ENCODE data around the gene TNNT1.
"Not testable (repeated sequence)": the region's sequence is repeated elsewhere in the genome, so short reads cannot be mapped to it uniquely, and the experiment has no call there.

Gene TNNT1

DNA sequence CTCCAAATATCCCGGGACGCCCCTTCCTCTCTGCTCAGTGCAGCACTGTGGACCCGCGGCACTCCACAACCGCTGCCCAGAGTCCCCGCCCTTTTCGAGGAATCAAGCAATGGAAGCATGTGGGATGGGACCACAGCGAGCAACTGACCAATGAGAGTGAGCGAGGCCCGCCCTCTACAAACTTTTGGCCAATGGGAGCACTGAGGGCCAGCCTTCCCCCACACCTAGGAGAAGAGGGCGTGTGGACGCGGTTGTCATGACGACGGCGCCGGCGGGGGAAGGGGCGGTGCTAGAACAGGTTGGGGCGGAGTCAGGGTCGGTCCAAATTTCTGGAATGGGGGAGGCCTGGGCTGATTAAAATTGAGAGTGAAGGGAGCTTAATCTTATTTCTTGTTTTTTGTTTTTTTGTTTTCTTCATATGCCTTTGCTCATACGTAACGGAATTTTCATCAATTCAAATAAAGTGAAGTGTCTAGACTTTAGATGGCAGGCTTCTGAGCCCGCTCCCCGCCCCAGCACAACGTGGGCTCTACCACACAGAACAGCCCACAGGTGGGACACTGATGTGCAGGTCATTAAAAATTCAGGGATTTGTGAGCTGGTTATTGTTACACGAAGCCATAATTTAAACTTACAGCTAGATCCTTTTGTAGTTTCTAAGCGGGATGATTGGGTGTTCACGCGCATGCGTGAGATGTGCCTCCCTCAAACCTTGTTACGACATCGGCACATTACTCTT is 17.7 kb upstream of the TNNT1 start, which contains the start of gene DNAAF3:
DNAAF3 (minus strand) TSS at position 84 of the 739 bp plus-strand sequence. CDS start 200 bp downstream, outside the sequence.
- peak; percentile 91 for DNase-seq

DNA sequence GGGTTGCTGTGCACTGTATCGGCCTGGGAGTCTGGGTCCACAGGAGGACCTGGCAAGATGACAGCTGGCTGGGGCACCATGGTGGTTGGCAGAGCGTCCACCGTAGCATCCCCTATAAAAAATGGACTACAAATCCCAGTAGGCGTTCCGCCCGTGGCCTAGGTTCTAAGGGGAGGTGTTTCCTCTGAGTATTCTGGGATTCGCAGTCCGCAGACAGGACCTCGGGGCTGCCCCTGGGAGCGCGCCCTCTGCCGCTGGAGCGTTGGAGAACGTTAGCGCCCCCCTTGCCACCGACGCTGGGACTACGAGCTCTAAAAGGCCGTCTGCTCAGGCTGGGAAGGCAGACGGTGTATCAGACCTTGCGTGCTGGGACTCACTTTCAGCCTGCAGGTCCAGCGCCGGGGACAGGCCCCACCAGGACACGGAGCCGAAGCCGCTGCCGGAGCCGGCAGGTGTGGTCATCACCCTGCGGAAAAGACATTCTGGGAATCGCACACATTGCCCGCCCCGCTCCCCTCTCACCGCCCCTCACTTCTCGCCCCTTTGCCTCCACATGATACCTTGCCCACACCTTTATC is 17.0 kb upstream of the TNNT1 start:
- peak; percentile 50 for DNase-seq

DNA sequence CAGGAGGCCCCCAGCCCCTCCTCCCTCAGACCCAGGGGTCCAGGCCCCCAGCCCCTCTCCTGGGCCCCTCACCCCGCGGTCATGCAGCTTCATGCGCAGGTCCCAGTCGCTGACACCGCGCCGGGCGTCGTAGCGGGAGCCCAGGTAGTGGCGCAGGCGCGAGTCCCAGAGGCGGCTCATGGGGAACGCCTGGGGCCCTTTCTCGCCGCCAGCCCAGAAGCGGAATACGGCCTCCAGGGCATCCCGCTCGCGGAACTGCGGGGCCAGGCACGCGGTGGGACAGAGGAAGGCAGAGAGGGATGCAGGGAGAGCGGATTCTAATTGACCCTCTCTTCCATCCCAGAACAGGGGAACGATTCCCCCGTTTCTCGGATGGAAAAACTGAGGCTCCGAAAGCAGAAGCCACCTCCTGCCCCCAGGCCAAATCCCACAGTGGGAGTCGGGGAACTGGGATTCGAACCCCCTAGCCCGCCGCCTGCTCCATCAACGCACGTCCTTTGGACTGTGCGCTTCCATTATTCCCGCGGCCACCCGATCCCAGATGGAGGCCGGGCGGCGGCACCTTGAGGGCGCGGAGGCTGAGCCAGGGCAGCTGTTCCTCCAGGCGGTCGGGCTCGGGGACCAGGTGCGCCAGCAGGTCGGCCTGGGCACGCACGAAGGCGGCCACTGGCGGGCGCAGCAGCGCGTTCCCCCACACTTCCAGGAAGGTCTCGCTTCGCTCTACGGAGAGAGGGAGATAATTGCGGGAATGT is 12.7 kb upstream of the TNNT1 start:
- no peak for DNase-seq

DNA sequence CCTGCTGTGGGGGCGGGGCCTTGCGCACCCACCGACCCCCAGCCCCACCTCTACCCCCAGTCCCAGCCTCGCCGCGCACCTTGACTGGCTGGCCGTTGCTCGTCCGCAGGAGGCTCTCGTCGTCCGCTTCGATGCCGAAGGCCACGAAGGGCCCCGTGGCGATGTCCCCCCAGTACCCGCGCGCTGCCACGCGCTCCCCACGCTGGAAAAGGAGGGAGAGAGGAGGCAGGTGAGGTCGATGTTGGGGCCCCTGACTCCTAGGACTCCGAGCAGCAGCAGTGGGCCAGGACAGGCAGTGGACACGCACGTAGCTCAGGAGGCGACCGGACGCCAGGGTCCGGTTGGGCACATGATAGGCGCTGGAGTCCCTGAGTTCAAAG is 12.0 kb upstream of the TNNT1 start:
- DNase-seq = no peak

DNA sequence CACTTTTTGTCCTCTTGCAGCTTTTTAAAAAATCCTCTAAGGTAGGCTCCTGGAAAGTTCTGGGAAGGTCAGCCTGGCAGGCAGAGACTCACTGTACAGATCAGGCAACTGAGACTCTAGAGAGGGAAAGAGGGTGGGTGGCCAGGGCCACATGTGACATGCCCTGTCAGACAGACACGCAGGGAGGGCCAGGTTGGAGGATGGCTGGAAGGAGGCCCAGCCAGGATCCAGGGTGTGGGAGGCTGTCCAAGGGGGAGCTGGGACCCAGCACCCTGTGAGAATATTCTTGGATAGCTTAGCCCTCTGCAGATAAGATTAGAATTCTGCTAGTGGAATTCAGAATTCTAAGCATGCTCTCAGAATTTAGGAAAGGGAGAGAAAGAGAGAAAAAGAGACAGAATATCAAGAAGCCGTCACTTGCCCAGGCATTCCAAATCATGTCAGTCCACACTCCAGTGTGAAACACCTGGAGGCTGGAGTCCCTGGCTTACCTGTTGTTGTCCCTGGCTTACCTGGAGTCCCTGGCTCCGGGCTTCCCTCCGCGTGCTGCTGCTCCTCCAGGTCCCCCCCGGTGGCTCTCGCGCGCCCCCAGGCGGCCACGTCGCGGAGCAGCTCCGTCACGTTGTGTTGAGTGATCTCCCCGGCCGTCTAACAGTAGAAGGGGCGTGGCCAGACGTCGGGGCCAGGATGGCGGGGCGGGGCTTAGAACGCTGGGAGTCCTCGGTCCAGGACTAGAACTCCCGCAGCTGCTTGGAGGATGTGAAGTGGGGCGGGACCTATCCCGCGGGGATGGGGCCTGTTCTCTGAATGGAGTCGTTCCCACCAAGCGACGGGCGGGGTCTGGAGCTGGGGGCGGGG is 11.4 kb upstream of the TNNT1 start:
- DNase-seq = peak; percentile 95

DNA sequence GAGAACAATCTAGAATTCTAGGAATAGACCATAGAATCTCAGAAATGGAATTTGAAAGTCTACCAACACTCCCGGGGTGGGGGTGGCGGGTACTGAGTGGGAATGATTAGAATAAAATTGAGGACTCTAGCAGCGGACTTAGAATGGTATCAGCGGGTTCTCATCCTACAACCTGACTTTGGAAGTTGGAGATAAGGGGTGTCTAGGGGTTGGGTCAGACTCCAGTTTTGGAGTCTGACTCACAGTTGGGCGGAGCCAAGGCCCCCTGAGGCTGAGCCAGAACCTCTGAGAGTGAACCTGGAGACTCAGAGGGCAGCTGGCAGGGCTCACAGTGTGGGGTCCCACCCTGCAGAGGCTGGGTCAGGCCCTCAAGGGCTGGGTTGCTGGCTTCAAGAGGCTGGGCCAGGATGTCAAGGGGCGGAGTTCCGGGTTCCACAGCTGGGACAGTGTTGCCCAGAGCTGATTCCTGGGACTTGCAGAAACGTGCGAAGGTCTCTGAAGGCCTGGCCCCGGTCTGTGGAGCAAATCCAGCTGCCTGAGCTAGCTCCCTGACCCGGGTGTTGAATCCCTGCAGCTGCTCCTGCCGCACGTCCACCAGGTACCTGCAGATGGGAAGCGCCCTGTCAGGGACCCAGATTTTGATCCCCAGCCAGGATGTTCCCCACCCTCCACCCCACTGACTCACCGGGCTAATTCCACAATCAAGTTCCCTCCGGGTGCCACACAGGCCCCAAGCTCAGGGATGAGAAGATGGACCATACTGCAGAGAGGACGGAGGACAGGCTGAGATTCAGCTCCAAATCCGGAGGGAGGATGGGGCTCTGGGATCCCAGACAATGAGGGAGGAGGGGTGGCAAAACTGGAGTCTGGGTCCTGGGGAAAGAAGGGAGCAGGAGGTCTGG is 10.1 kb upstream of the TNNT1 start:
- no peak for DNase-seq

DNA sequence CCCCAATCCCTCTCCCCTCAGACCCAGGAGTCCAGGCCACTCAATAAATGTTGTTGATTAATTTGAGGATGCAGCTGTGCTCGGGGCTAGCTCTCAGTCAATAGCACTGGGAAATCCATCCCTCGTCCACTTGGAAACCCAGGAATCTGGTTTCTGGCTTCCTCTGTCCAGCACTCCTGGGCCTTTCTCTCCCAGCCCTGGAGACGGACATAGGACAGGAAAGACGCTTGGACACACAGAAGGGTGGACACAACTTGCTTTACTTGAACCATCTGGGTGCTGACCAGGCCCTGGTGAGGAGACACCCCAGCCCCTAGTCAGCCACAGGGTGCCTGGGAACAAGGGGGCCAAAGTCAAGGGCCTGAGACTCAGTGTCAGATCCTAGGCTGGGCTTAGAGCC is 9.4 kb upstream of the TNNT1 start:
- no peak for DNase-seq

DNA sequence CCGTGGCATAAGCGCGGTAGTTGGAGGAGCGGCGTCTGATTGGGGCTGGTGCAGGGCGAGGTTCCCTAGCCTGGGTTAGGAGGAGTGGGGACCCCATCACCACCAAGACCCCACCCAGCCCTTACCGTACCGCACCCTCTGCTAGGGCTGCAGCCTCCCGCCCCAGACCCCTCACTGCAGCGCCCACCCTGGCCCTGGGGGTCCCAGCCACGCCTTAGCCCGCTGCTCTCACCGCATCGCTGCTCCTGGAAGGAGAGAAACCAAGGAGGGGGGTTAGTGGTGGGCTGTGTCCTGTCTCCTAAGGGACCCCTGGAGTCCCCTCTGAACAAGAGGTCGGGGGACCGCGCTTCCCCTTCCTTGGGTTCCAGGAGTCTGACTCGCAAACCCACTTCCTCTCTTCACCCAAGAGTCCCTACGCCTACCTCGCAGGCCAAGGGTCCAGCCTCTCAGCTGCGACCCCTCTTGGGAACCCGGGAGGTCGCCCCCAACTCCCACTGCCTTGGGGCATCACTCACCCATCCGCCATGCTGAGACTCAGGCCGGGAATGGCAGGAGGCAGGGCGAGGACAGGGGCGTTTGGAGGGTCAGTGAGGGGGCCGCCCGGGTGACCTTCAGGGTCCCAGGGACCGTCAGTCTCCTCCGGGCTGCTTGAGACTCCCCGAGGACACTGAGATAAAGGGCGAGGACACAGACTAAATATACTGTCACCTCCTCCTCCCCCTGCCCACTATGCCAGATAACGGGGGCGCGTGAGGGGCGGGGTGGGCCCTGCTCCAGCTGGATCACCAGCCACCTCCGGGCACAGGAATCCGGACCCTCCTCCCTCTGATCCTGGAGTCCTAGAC is 8.3 kb upstream of the TNNT1 start, which contains the start of gene TNNI3:
TNNI3 (minus strand) TSS at position 669 of the 845 bp plus-strand sequence; CDS start at position 526, 143 bp downstream.
- DNase-seq = no peak

DNA sequence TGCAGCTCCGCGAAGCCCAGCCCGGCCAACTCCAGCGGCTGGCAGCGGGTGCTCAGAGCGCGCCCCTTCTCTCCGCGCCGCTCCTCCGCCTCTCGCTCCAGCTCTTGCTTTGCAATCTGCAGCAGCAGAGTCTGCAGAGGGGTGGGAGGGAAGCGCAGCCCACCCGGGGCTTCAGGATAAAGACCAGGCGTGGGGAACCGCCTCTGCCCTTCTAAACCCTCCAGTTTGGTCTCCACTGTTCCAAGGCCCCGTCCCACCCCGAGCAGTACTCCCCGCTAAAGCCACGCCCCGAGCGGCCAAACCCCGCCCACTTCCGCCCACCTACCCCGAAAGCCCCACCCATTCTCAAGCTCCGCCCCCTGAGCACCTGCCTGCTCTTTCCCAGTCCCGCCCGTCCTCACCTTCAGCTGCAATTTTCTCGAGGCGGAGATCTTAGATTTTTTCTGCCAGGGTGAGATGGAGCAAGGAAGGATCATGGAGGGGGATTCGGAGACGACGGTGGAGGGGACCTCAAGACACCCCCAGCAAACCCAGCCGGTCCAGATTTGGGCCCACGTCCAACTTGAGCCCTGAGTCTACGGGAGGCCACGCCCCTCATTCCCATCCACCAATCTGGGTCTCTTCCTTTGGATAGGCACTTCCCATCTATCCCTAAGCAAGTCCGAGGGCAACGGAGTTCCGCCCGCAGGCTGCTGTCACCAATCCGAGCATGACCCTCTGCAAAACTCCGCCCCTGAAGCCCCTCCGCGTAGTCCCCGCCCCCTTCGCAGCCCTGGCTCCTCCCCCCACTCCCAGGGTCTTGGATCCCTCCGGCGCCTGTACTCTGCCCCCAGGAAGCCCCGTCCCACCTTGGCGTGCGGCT is 7.4 kb upstream of the TNNT1 start:
- peak; percentile 51 for DNase-seq

DNA sequence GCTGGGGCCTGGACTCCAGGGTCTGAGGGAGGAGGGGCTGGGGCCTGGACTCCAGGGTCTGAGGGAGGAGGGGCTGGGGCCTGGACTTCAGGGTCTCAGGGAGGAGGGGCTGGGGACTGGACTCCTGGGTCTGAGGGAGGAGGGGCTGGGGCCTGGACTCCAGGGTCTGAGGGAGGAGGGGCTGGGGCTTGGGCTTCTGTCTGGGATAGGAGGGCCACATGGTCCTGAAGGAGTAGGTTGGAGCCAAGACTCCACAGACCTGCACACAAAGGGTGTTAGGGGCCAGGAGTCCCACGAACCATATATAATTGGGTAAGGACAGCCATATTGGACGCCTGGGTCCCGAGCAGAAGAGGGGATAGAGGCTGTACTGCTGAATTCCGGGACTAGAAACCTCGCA is 6.8 kb upstream of the TNNT1 start:
- DNase-seq = not testable (repeated sequence)

DNA sequence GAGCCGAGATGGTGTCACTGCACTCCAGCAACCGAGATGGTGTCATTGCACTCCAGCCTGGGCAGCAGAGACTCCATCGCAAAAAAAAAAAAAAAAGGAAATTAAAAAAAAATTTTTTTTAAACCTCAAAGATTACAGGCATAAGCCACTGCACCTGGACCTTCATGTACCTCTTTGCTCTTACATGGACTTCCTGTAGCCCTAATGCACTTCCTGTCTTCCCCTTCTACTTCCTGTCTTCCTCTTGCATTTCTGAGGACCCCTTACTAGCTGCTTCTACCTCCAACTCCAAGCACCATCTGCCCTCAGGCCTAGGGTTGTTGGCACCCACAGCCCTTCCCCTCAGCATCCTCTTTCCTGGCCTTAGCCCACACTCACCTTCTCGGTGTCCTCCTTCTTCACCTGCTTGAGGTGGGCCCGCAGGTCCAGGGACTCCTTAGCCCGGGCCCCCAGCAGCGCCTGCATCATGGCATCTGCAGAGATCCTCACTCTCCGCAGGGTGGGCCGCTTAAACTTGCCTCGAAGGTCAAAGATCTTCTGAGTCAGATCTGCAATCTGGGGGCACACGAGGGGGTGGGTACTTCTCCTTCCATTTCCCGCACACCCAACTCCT is 4.8 kb upstream of the TNNT1 start:
- no peak for DNase-seq

DNA sequence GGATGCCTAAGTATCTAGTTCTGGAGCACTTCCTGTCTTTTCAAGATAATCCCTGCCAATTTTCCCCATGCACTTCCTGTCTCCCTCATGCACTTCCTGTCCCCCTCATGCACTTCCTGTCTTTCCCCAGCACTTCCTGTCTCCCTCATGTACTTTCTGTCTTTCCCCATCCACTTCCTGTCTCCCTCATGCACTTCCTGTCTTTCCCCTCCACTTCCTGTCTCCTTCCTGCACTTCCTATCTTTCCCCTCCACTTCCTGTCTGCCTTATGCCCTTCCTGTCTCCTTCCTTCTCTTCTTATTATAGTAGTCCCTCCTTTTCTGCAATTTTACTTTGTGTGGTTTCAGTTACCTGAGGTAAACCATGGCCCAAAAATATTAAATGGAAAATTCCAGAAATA is 3.0 kb upstream of the TNNT1 start:
- no peak for DNase-seq

DNA sequence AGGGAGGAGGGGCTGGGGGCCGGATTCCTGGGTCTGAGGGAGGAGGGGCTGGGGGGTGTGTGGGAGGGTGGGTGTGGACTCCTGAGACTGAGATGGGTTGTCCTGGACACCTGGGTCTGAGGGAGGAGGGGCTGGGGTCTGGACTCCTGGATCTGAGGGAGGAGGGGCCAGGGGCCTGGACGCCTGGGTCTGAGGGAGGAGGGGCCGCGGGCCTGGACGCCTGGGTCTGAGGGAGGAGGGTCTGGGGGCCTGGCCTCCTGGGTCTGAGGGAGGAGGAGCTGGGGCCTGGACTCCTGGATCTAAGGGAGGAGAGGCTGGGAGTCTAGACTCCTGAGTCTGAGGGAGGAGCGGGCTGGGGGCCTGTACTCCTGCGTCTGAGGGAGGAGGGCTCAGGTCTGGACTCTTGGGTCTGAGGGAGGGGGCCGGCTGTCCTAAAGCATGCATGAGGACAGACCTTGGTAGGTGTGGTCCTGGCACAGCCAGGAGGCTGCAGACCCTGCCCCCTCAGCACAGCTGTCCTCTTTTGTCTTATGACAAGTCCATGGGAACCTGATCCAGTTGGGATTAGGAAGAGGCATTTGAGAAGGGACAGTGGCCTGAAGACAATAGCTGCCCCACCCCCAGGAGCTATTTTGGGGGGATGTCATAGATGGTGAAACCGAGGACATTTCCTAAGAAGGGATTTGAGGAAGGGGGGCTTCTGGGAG is 1.3 kb downstream of the TNNT1 start:
- DNase-seq = no peak

DNA sequence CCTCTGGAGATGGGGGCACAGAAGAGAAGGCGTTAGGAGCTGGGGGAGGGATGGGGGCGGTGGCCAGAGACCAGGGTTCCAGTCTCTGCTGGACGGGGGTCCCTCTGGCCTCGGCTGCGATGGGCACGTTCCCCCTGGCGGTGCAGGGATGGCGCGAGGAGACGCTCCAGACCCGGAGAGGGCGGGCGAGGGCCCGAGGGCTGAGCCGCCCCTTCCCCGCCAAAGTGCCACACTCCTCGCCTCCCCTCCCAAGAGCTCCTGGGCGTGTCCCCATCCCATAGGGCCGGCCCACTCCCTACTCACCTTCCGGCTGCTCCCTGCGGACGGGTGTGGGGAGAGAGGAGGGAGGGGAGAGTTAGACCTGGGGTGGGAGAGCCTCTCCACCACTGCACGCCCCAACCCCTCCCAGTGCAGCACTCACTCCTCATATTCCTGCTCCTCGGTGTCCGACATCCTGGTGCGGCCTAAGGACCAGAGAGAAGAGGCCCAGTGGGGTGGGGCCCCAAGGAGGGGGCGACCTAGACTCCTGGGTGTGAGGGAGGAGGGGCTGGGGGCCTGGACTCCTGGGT is 2.2 kb downstream of the TNNT1 start:
- DNase-seq = no peak

DNA sequence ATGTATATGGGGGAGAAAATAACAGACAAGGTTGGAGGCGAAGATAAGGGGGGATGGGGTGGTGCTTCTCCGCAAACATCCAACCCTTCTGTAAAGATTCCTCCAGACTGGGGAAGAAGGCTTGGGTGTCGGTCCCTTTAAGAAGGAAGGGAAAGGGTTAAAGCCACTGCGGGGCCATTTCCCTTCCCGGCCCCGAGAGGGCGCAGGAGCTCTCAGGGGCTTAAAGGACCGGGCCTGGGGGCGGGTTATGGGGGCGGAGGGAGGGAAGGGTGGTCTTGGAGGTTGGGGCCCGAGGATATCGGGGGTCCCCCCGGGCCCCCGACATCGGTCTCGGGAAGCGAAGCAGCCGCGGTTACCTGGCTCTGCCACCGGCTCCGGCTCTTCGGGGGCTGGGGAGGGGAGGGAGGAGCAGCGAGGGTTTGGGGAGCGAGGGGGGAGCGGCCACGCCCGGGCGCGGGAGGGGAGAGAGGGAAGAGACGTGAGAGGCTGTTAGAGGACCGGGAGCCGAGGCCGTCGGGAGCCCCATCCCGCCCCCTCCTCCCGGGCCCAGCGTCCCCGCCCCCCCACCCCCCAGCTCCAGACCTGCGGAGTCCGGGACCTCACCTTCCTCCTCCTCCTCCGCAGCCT is 2.8 kb downstream of the TNNT1 start:
- DNase-seq = peak; percentile 51

DNA sequence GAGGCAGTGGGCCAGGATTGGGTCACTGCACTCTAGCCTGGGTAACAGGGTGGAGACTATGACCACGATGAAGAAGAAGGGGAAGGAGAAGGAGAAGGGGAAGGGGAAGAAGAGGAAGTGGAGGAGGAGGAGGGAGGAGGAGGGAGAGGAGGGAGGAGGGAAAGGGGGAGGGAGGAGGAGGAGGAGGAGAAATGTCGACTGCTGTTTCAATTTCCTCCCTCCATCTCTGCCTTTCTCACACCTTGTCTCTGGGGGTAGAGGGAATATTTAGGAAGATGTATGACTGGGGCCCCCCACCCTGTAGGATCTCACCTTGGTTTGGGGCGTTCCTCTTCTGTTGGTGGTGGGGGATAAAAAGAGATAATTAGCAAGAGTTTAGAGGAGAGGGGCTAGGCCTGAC is 3.8 kb downstream of the TNNT1 start:
- DNase-seq = no peak

DNA sequence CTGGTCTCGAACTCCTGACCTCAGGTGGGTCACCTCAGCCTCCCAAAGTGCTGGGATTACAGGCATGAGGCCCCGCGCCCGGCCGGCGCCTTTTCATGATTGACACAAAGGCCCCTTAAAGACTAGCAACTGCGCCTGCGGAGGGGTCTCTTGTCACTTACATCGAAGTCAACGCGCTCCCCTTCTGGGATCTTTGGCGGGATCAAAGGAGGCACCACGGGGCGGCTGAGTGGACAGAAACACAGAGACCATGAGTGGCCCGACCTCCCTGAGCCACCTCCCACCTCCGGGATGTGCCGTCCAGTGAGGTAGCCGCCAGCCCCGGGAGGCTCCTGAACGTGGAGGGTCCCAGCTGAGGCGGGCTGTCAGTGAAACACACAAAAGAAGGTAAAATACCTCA is 7.3 kb downstream of the TNNT1 start:
- DNase-seq = no peak

DNA sequence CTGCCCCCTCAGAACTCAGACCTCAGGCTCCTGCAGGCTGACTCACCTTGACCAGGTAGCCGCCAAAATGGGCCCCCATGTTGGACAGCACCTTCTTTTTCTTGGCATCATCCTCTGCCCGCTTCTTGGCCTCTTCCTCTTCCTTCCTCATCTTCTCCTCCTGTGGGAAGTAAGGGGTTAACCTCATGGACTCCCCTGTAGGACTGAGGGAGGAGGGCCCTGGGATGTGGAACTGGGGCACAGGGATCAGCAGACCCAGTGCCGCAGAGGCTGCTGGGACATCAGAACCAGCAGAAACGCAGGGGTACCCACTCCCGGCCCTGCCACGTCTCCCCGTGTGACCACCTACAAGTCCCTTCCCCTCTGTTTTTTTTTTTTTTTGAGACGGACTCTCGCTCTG is 11.1 kb downstream of the TNNT1 start:
- no peak for DNase-seq

Data from activated CD4-positive, alpha-beta T cell treated with anti-CD3 and anti-CD28 coated beads, Interleukin-2, Interleukin-6, amounts not matched to agents 100 ng/mL and 50 ng/mL, durations not matched to agents 16 hours and 8 hours (primary cell).